D721Med (cell line): ENCODE measurements around the gene CAMK1D.

Experiments used
- DNase-seq: peaks from one replicate; pipeline ENCODE4 v3.0.0; 2011; ENCODE audit warnings: low spot score; ENCODE audit not compliant: insufficient read length
- FAIRE-seq: peaks from 2 replicates; lab custom pipeline; 2011; peaks lifted over from hg19 to GRCh38; lab: Jason Lieb, UNC
- TF ChIP-seq, protein P1 (sequence below): IDR thresholded peaks from 2 replicates; pipeline ENCODE4 v1.5.1; 2012; ENCODE audit warnings: mild to moderate bottlenecking, control low read depth; ENCODE audit not compliant: insufficient read depth; ENCODE audit errors: missing control alignments

The CAMK1D gene

DNA sequence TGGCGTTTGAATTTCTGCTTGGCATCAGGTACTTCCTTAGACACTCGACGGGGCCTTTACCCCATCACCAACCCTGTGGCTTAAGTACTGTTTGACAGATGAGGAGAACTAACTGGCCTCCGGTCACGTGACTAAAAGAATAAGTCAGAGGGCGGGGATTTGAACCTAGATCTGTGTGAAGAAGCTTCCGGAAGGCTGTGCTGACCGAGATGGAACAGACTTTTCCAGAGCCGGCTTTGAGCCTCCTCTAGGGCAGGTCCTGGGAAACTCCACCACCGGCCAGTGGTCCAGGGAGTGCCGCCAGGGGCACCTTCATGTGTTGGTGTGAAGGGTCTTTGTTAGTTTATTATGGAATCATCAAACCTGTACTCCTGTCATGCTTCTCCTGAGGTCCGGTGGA is 26.9 kb downstream of the CAMK1D start:
- DNase-seq (no peak), FAIRE-seq (no peak)
- TF ChIP-seq, protein P1, sequence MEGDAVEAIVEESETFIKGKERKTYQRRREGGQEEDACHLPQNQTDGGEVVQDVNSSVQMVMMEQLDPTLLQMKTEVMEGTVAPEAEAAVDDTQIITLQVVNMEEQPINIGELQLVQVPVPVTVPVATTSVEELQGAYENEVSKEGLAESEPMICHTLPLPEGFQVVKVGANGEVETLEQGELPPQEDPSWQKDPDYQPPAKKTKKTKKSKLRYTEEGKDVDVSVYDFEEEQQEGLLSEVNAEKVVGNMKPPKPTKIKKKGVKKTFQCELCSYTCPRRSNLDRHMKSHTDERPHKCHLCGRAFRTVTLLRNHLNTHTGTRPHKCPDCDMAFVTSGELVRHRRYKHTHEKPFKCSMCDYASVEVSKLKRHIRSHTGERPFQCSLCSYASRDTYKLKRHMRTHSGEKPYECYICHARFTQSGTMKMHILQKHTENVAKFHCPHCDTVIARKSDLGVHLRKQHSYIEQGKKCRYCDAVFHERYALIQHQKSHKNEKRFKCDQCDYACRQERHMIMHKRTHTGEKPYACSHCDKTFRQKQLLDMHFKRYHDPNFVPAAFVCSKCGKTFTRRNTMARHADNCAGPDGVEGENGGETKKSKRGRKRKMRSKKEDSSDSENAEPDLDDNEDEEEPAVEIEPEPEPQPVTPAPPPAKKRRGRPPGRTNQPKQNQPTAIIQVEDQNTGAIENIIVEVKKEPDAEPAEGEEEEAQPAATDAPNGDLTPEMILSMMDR, result no peak

GRCh38 chr10:12377658-12378290 is 28.4 kb downstream of the CAMK1D start:
- TF ChIP-seq, protein P1, result no peak
- no peak for DNase-seq
- no peak for FAIRE-seq

DNA sequence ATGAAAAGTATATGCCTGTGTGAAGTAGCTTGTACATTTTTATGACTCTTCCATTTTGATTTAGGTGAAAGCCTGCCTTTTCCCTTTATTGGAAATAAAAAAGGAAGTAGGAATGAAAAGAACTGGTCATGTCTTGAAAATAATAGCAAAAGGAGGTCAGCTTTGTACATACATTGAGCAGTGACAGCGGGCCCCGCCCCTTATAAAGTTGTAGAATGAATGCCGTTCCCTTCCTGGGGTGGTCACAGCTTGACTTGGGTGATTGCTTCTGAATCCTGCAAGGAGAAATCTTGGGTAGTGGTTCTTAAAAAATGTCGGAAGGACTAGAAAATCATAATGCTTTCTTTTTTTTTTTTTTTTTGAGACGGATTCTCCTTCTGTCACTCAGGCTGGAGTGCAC is 31.7 kb downstream of the CAMK1D start:
- TF ChIP-seq, protein P1, result no peak
- DNase-seq (no peak), FAIRE-seq (no peak)

DNA sequence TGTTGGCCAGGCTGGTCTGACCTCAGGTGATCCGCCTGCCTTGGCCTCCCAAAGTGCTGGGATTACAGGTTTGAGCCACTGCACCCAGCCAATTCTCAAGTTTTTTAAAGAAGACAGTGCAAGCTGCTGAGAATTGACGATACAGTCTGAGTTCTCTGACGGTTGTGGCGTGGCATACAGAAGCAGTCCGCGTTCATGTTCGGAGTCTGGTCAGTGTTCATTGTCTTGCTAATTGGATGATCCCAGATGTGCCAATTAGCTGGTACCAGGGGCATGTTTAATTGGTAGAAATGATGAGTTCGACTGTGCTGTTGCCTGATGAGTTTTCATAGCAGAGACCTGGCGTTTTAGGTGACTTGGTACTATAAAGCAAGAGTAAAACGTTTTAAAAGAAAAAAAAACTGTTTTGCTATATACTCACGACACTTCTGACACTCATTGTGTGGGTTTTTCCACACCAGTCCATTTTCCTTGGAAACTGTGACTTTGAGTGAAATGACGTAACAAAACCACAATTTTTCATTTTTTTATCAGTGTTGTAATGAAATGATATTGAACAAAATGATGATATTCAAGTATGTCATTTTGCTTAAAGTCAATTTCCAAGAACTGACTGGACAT is 32.3 kb downstream of the CAMK1D start:
- no peak for DNase-seq
- no peak for FAIRE-seq
- TF ChIP-seq, protein P1, result no peak

- no peak for DNase-seq
- TF ChIP-seq, protein P1, result no peak
- FAIRE-seq, result no peak
Measured at GRCh38 chr10:12382157-12382548, 32.8 kb downstream of the CAMK1D start.

DNA sequence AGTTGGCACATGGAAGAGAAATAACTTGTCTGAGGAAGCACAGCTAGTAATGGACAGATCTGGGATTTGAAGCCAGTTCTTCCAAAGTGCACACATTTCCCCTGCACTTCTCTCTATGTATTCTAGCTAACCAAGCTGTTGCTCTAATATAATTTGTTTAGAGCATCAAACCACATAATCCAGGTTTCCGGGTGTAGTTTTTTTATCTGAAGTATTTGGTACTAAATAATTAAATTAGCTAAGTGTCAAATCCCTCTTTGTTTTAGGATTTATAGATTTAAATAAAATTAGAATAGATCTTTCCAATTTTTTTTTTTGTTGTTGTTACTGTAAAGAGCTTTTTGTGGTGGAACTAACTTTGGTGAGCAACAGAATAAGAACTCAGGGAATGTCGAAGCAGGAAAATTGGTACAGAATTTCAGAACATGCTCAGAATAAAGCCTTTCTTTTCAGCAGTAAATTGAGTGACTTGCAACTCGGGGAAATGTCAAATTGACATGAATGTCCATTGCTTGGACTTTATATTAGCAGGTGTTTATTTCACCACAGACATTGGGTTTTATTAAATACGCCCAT is 33.7 kb downstream of the CAMK1D start:
- TF ChIP-seq, protein P1, result no peak
- FAIRE-seq (no peak), DNase-seq (no peak)

GRCh38 chr10:12384906-12385305 is 35.6 kb downstream of the CAMK1D start:
- TF ChIP-seq, protein P1, result no peak
- no peak for FAIRE-seq
- DNase-seq, result no peak
